Gastrocnemius medialis (tissue), 4 donors: Measurements from ENCODE around the gene IL4.

Source experiments
- POLR2A ChIP-seq, 2 donors: fragments of 450-650 bp; IDR thresholded peaks; one replicate each; pipeline ENCODE4 v1.6.1; 2017; ENCODE audit warnings: antibody characterized with exemption in 2 of 2, mild to moderate bottlenecking in 2 of 2, moderate library complexity in 2 of 2
- TF ChIP-seq, protein P1 (sequence below), 5 experiments: fragments of 450-650 bp in 3 of 5; fragments of 200-600 bp in 2 of 5; sonication (generic) in 2 of 5; IDR thresholded peaks in 4 of 5; conservative IDR thresholded peaks in 1 of 5; 1 replicate in 4 of 5; 2 replicates in 1 of 5; pipeline ENCODE4 v1.5.1; 2016 to 2019; ENCODE audit warnings: antibody characterized with exemption in 5 of 5, mild to moderate bottlenecking in 3 of 5, moderate library complexity in 3 of 5

DNA sequence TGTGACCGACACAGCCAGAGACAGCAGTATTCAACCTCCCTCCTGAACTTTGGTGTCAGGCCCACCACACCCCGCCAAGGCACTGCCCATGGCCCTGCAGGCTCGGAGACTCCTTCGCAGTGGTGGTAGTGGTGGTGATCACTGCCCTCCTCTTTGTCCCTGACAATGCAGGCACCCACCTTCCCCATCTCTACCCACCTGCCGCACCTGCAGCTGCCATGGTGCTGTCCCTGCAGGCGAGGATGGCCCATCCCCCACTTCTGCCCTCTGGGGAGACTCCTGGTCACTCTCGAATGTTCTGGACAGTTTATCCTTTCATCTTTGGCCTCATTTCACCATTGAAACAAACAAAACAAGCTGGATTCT is 4.4 kb upstream of the IL4 start:
- TF ChIP-seq, protein P1, sequence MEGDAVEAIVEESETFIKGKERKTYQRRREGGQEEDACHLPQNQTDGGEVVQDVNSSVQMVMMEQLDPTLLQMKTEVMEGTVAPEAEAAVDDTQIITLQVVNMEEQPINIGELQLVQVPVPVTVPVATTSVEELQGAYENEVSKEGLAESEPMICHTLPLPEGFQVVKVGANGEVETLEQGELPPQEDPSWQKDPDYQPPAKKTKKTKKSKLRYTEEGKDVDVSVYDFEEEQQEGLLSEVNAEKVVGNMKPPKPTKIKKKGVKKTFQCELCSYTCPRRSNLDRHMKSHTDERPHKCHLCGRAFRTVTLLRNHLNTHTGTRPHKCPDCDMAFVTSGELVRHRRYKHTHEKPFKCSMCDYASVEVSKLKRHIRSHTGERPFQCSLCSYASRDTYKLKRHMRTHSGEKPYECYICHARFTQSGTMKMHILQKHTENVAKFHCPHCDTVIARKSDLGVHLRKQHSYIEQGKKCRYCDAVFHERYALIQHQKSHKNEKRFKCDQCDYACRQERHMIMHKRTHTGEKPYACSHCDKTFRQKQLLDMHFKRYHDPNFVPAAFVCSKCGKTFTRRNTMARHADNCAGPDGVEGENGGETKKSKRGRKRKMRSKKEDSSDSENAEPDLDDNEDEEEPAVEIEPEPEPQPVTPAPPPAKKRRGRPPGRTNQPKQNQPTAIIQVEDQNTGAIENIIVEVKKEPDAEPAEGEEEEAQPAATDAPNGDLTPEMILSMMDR (IDR thresholded peaks at IDR 0.05 in 4 of 5, conservative IDR thresholded peaks at IDR 0.05 in 1 of 5): no peak
- no peak for TF ChIP-seq POLR2A (IDR thresholded peaks at IDR 0.05)
